ENCODE data around the gene DGKB.

DNA sequence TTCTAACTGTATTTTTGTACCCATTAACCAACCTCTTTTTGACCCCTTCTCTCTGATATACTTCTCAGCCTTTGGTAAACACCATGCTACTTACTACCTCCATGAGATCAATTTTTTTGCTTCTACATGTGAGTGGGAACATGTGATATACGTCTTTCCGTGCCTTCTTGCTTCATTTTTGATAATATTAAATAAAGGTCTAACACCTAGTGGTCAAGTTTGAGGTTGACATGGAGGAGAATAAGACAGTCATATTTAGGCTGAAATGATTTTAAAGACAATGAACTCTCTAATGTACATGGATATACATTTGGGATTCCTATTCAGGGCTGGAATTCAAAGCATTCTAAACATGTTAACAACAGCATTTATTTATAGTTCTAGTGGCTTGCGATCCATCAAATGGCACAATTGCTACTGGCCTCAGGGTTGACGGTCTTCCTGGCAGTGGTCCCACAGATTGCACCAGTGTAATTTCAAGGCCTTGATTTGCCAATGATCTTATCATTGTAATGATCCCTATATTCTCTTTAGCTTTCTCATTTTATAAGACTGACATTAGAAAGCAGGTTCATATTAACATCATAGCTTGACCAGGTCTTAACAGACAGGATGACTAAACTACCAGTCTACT, 597.2 kb downstream of the DGKB start:
- TF ChIP-seq CTCF (IDR thresholded peaks at IDR 0.05) (no peak; the same call in 1 of the 2 replicates), POLR2AphosphoS5 (IDR thresholded peaks at IDR 0.05; ENCODE audit: low read depth, low read length) (no peak), REST (IDR thresholded peaks at IDR 0.05; ENCODE audit: insufficient read depth in 1 of 2, low read depth in 2 of 2, low read length in 1 of 2) (no peak)
